Duodenal mucosa (tissue), 2 donors: ENCODE results near the gene RASGRP4.
A peak's percentile ranks its signal among the peaks of the same experiment; 100 is the strongest.
"Not testable (repeated sequence)": the region's sequence is repeated elsewhere in the genome, so short reads cannot be mapped to it uniquely, and the experiment has no call there.

Experiments
- H3K27ac ChIP-seq: one replicate; pipeline ENCODE4 v1.7.0; 2013; ENCODE audit warnings: low read depth, low read length
- H3K27me3 ChIP-seq, 2 donors: one replicate each; pipeline ENCODE4 v1.7.0; 2013; ENCODE audit warnings: low read length in 2 of 2, control low read depth in 1 of 2; ENCODE audit not compliant: insufficient read depth in 2 of 2, control insufficient read depth in 1 of 2
- H3K36me3 ChIP-seq, 2 donors: one replicate each; pipeline ENCODE4 v1.7.0; 2013; ENCODE audit warnings: low read length in 2 of 2, control low read depth in 1 of 2; ENCODE audit not compliant: insufficient read depth in 2 of 2, control insufficient read depth in 1 of 2
- H3K4me1 ChIP-seq, 2 donors: one replicate each; pipeline ENCODE4 v1.7.0; 2013; ENCODE audit warnings: low read length in 2 of 2, control low read depth in 1 of 2; ENCODE audit not compliant: insufficient read depth in 2 of 2, control insufficient read depth in 1 of 2
- H3K4me3 ChIP-seq, 2 donors: one replicate each; pipeline ENCODE4 v1.7.0; 2013; ENCODE audit warnings: low read length in 2 of 2, low read depth in 1 of 2
- H3K9ac ChIP-seq, 2 donors: one replicate each; pipeline ENCODE4 v1.7.0; 2013; ENCODE audit warnings: low read length in 2 of 2, low read depth in 1 of 2
- H3K9me3 ChIP-seq, 2 donors: one replicate each; pipeline ENCODE4 v1.7.0; 2013; ENCODE audit warnings: low read length in 2 of 2, control low read depth in 1 of 2; ENCODE audit not compliant: control insufficient read depth in 1 of 2

Gene RASGRP4

GRCh38 chr19:38425810-38426466, at the start of gene RASGRP4:
RASGRP4 (minus strand) TSS chr19:38426219; CDS start chr19:38426091, 128 bp downstream.
- Histone ChIP-seq H3K36me3 (no peaks in the 10 kb centered on the region), H3K9ac (no peak within 1 kb of the TSS), H3K4me3 (peak within 1 kb of the TSS; percentile 6 to 21), H3K9me3 (no peaks in the 10 kb centered on the region), H3K27ac (no peak within 1 kb of the TSS), H3K27me3 (peaks cover 0 to 2% of the 10 kb centered on the region in 2 donors), H3K4me1 (no peaks in the 10 kb centered on the region)

GRCh38 chr19:38475176-38475575, 49.2 kb upstream of the RASGRP4 start:
- Histone ChIP-seq H3K9me3 (no peaks in the 10 kb centered on the region), H3K4me1 (no peaks in the 10 kb centered on the region), H3K9ac (no peak overlapping the region), H3K36me3 (no peaks in the 10 kb centered on the region), H3K27ac (no peak overlapping the region), H3K27me3 (no peaks in the 10 kb centered on the region), H3K4me3 (no peak overlapping the region)

GRCh38 chr19:38473201-38473600, 47.2 kb upstream of the RASGRP4 start:
- Histone ChIP-seq H3K4me3 (no peak overlapping the region), H3K27me3 (no peaks in the 10 kb centered on the region), H3K27ac (no peak overlapping the region), H3K9ac (no peak overlapping the region), H3K4me1 (no peaks in the 10 kb centered on the region), H3K9me3 (no peaks in the 10 kb centered on the region), H3K36me3 (no peaks in the 10 kb centered on the region)

GRCh38 chr19:38472725-38473124, 46.7 kb upstream of the RASGRP4 start:
- H3K27me3 ChIP-seq, H3K9me3 ChIP-seq, H3K4me3 ChIP-seq, H3K27ac ChIP-seq, H3K4me1 ChIP-seq, H3K36me3 ChIP-seq, H3K9ac ChIP-seq: not testable (repeated sequence)

- Histone ChIP-seq H3K4me1 (no peaks in the 10 kb centered on the region), H3K36me3 (no peaks in the 10 kb centered on the region), H3K9me3 (no peaks in the 10 kb centered on the region), H3K4me3 (no peak overlapping the region), H3K9ac (no peak overlapping the region), H3K27me3 (no peaks in the 10 kb centered on the region), H3K27ac (no peak overlapping the region)
Measured at GRCh38 chr19:38470788-38471480, 44.9 kb upstream of the RASGRP4 start.

- Histone ChIP-seq H3K4me1 (no peaks in the 10 kb centered on the region), H3K9ac (no peak overlapping the region), H3K9me3 (no peaks in the 10 kb centered on the region), H3K4me3 (no peak overlapping the region), H3K27ac (no peak overlapping the region), H3K36me3 (no peaks in the 10 kb centered on the region), H3K27me3 (no peaks in the 10 kb centered on the region)
Measured at GRCh38 chr19:38469151-38469550, 43.1 kb upstream of the RASGRP4 start.

GRCh38 chr19:38467541-38468525, 41.8 kb upstream of the RASGRP4 start:
- Histone ChIP-seq H3K4me1 (no peaks in the 10 kb centered on the region), H3K27me3 (no peaks in the 10 kb centered on the region), H3K4me3 (no peak overlapping the region), H3K9ac (no peak overlapping the region), H3K36me3 (no peaks in the 10 kb centered on the region), H3K9me3 (no peaks in the 10 kb centered on the region), H3K27ac (no peak overlapping the region)

GRCh38 chr19:38466050-38466449, 40.0 kb upstream of the RASGRP4 start:
- Histone ChIP-seq H3K36me3 (no peaks in the 10 kb centered on the region), H3K9ac (no peak overlapping the region), H3K4me1 (no peaks in the 10 kb centered on the region)

GRCh38 chr19:38464421-38465082, 38.5 kb upstream of the RASGRP4 start:
- H3K36me3 ChIP-seq: no peaks in the 10 kb centered on the region
- no peak overlapping the region for H3K4me3 ChIP-seq

More at GRCh38 chr19:38466050-38466449, 40.0 kb upstream of the RASGRP4 start:
- no peaks in the 10 kb centered on the region for H3K27me3 ChIP-seq
- no peaks in the 10 kb centered on the region for H3K9me3 ChIP-seq
- no peak overlapping the region for H3K4me3 ChIP-seq
- no peak overlapping the region for H3K27ac ChIP-seq

More at GRCh38 chr19:38464421-38465082, 38.5 kb upstream of the RASGRP4 start:
- Histone ChIP-seq H3K9me3 (no peaks in the 10 kb centered on the region), H3K4me1 (no peaks in the 10 kb centered on the region), H3K27ac (no peak overlapping the region), H3K9ac (no peak overlapping the region), H3K27me3 (no peaks in the 10 kb centered on the region)
